ENCODE results near the gene APLN.

APLN gene

DNA sequence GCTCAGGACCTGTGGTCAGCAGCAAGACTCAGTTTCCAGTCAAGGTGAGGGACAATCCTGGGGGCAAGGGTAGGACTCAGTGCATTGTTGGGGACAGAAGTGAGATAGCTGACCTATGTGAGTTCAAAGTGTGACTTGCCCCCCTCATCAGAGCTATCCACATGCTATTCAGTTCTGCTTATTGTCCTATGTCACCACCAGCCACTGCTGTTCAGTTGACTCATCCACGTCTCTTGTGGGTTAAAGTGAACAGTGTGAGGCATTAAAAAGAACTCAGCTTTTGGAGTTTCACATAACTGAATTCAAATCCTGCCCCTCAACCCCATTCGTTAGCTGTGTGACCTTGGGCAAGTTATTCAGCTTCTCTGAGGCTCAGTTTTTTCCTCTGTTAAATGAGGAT is 4.4 kb upstream of the APLN start:
- no peak for TF ChIP-seq POLR2A (IDR thresholded peaks at IDR 0.05; ENCODE audit: low read depth, low read length)
- no peak for TF ChIP-seq POLR2AphosphoS5 (IDR thresholded peaks at IDR 0.05; ENCODE audit: low read depth, low read length)
- TF ChIP-seq TAF1 (IDR thresholded peaks at IDR 0.05; ENCODE audit: borderline replicate concordance, low read depth, low read length), result no peak
- FAIRE-seq, result peak; percentile 38
- no peak for DNase-seq (ENCODE audit: insufficient read length)

DNA sequence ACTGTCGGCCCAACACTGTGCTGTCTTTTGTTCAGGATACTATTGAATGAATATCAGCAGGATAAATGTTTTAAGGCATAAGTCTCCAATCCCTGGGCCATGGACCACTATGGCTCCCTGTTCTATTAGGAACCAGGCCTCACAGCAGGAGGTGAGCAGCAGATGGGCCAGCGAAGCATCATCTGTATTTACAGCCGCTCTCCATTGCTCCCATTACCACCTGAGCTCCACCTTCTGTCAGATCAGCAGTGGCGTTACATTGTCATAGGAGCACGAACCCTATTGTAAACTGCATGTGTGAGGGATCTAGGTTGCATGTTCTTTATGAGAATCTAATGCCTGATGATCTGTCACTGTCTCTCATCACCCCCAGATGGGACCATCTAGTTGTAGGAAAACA is 3.7 kb upstream of the APLN start:
- no peak for FAIRE-seq
- no peak for TF ChIP-seq POLR2AphosphoS5 (IDR thresholded peaks at IDR 0.05; ENCODE audit: low read depth, low read length)
- TF ChIP-seq TAF1 (IDR thresholded peaks at IDR 0.05; ENCODE audit: borderline replicate concordance, low read depth, low read length), result no peak
- no peak for TF ChIP-seq POLR2A (IDR thresholded peaks at IDR 0.05; ENCODE audit: low read depth, low read length)

DNA sequence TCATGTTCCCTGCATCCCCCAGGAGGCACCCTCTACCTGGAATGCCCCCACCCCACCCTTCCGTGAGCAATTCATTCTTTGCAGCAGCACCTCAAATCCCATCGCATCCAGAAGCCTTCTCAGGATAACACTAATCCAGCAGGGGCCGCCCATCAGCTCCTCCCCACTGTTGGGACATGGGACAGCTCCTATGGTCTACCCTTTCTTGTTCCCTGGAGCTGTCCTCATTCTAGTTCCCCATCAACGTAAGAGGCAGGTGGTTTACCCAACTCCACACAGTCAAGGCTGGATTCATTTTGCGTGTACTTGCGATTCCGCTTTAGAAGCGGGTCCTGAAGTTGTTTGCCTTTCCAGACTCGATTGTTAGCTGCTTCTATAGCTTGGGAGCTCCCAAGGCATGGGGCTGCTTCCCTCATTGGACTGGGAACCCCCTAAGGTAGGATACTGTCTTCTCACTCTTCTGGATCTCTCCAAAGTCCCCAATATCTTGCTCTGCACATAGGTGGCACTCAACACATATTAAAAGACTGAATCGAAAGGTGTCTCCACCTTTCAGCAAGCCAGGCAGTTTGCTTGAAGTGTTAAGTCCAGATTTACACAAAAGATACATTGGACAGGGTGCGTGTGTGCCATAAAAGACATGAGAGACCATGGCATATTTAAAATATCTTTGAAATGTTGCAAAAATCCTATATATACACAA is 942 bp upstream of the APLN start:
- TF ChIP-seq TAF1 (IDR thresholded peaks at IDR 0.05; ENCODE audit: borderline replicate concordance, low read depth, low read length) (no peak), POLR2A (IDR thresholded peaks at IDR 0.05; ENCODE audit: low read depth, low read length) (no peak), POLR2AphosphoS5 (IDR thresholded peaks at IDR 0.05; ENCODE audit: low read depth, low read length) (no peak)
- no peak for DNase-seq (ENCODE audit: insufficient read length)

More for the DNA sequence above, 3.7 kb upstream of the APLN start:
- no peak for DNase-seq (ENCODE audit: insufficient read length)

DNA sequence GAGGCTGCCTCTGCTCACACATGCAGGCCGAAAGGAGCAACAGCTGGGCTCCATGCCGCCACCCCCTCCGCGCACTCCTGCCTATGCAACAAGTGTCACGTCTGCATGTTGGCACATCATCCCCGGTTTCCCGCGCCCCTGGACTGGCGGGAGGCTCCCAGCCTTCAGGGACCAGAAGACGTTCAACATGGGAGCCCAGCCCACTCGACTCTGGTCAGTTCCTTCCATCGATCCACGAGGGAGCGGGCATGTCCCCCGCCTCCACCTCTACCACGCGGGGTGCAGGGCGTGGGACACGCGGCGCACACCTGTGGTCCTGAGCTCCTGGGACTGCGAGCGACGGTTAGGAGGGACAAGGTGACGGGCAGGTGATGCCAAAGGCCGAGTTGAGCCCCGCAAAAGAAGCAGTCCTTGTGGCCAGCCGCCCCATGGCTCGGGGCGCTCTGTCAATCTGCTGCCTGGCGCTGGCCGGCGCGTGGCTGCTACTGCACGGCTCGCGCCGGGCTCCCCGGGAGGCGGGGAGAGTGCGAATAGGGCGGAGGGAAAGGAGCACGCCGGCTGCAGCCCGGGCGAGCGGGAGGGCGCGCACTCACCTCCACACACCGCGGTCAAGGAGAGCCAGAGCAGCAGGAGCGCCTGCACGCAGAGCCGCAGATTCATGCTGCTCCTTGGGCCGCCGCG is 645 bp downstream of the APLN start:
- no peak for FAIRE-seq
- no peak for DNase-seq (ENCODE audit: insufficient read length)
- TF ChIP-seq POLR2AphosphoS5 (IDR thresholded peaks at IDR 0.05; ENCODE audit: low read depth, low read length) (no peak), POLR2A (IDR thresholded peaks at IDR 0.05; ENCODE audit: low read depth, low read length) (no peak), TAF1 (IDR thresholded peaks at IDR 0.05; ENCODE audit: borderline replicate concordance, low read depth, low read length) (no peak)

More for the DNA sequence above, 942 bp upstream of the APLN start:
- no peak for FAIRE-seq

DNA sequence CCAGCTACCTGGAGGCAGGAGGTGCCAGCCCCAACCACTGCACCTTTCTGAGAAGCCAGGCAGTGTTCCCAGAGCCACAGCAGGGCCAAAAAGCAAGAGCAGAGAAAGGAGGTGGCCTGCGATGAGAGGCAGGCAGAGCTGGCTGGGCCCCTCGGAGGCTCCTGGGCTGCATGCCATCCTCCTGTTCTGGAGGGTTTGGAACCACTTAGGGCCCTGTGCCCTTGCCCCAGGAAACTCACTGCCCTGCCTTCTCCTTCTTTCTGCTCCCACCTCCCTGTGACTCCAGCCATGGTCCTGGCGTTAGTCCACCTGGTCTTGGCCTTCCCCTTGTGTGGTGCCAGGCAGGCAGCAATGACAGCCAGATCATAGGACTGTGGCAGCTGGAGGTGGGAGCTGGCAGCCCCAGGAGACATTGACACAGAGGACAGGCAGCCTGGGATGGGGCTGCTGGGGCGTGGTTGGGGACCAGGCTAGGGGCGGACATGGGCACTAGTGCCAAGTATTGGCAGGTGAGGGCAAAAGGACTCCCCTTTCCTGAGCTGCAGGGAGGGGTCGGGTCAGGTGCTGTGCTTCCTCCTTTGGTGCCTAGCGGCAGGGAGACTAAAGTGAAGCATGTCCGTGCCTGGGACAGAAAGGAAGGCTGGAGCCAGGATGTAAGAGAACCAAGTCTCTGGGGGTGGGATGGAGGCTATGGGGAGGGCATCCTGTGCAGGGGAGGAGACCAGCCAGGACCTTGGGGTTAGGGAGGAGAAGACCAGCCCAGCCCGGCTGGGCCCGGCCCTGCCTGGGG is 1.4 kb downstream of the APLN start:
- TF ChIP-seq POLR2A (IDR thresholded peaks at IDR 0.05; ENCODE audit: low read depth, low read length) (no peak), TAF1 (IDR thresholded peaks at IDR 0.05; ENCODE audit: borderline replicate concordance, low read depth, low read length) (no peak), POLR2AphosphoS5 (IDR thresholded peaks at IDR 0.05; ENCODE audit: low read depth, low read length) (no peak)
- DNase-seq (ENCODE audit: insufficient read length) (no peak), FAIRE-seq (no peak)

DNA sequence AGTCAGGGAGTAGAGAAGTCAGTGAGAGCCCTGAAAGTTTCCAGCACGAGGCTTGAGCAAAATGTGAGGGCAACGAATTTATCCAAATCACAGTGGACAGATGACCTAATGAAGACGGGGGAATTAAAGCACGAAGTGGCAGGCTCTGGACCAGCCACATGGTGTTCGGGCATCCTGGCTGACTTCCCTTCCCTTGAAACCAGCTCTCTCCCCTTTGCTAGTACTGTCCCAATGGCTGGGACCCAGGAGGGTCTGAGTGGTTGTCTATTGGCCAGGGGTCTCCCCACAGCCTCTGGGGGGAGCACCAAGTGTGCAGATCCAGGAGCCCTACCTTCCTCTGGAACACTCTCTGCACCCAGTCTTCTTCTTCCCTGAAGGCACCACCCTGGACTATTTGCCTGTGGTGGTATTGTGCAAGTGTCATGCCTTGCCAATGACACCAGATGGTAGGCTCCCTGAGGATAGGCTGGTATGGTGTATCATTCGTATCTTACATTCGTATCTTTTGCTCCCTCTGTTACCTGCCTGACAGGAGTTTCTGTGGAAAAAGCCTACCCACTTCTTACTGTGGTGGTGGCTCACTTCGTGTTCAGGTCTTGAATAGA is 2.1 kb downstream of the APLN start:
- DNase-seq (ENCODE audit: insufficient read length) (no peak), FAIRE-seq (no peak)
- TF ChIP-seq TAF1 (IDR thresholded peaks at IDR 0.05; ENCODE audit: borderline replicate concordance, low read depth, low read length), result no peak
- no peak for TF ChIP-seq POLR2AphosphoS5 (IDR thresholded peaks at IDR 0.05; ENCODE audit: low read depth, low read length)
- TF ChIP-seq POLR2A (IDR thresholded peaks at IDR 0.05; ENCODE audit: low read depth, low read length), result no peak

DNA sequence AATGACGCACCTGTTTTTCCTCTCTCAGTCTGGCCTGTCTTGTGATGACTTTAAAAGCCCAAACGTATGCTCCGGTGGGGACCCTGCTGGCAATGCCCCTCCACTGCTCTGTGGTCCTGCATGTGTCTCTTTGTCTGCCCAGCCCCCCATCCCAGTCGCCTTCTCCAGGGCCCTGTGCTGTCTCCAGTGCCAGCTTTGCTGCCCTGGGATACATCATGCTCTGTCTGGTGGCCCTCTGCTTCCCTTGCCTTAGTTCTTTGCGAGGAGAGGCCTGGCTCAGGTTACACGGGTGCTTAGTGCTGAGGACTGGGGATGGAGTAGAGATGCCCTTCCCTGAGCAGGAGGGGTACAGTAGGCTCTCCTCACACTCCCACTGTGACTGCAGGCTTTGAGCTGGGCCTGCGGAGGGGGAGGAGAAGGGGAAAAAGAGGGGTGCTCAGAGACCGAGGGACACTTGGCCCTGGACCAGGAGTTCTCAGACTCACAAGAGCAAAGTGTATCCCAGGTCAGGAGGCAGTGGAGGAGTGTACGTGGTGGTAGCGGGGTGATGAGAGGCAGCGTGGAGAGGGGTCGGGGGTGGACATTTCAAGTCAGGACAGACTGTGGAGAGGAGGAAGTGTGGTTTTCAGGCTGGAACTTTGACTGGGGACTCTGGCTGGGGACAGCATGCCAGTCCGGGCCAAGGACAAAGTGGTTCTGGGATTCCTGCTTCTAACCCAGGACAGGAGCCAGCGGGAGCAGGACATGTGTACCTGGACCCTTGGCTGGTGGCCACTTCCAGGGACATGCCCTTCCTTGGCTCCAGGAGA is 2.8 kb downstream of the APLN start:
- no peak for DNase-seq (ENCODE audit: insufficient read length)
- no peak for FAIRE-seq
- TF ChIP-seq POLR2A (IDR thresholded peaks at IDR 0.05; ENCODE audit: low read depth, low read length) (no peak), TAF1 (IDR thresholded peaks at IDR 0.05; ENCODE audit: borderline replicate concordance, low read depth, low read length) (no peak), POLR2AphosphoS5 (IDR thresholded peaks at IDR 0.05; ENCODE audit: low read depth, low read length) (no peak)

DNA sequence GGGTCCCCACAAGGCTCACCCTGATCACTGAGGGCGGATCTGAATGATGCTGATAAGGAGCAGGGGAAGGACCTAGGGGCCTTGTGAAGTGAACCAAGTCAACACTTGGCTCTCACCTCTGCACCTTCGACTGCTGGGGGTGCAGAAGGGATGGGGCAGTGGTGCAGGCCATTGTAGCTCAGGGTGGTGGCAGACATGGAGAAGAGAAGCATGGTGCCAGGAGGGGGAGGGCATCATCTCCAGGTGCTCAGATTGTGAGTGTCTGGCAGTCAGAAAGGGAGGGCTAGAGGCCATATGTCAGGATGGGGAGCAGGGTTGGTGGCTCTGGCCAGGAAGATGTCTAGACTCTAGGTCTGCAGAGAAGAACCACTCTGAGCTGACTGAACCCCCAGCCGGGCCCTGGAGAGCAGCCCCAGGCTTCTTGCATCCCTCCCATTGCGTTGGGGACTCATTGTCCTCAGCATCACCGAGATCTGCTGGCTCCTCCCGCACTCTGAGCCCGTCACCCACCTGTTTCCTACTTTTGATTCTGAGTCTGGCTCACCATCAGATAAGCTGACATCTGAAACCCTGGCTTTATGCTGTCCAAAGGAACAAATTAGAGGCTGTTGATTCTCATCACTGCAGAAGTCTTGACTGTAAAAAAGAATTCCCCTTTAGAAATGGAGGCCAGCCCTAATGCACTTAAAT is 3.8 kb downstream of the APLN start:
- FAIRE-seq, result no peak
- TF ChIP-seq TAF1 (IDR thresholded peaks at IDR 0.05; ENCODE audit: borderline replicate concordance, low read depth, low read length) (no peak), POLR2A (IDR thresholded peaks at IDR 0.05; ENCODE audit: low read depth, low read length) (no peak), POLR2AphosphoS5 (IDR thresholded peaks at IDR 0.05; ENCODE audit: low read depth, low read length) (no peak)
- DNase-seq (ENCODE audit: insufficient read length), result no peak

DNA sequence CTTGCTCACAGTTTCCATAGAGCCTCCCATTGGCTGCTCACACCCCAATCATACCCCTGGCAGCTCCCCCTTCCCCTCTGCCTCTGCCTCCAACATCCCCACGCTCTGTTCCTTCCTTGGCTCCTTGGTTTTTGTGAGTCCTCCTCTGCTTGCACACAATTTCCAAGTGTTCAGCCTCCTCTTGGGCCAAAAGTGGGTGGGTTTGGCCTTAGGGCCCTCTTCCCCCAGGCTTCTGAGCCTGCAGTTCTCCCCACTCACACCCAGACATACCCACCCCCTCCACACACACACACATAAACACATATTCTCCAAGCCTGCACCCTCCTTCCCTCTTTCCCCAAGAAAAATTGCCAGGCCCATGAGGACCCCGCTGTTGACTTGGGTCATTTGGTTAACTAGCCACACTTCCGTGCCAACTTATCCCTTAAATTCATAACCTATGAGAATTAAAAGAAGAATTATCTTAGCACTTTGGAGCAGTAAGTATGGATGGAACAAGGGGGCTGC is 4.5 kb downstream of the APLN start:
- no peak for FAIRE-seq
- TF ChIP-seq TAF1 (IDR thresholded peaks at IDR 0.05; ENCODE audit: borderline replicate concordance, low read depth, low read length) (no peak), POLR2A (IDR thresholded peaks at IDR 0.05; ENCODE audit: low read depth, low read length) (no peak), POLR2AphosphoS5 (IDR thresholded peaks at IDR 0.05; ENCODE audit: low read depth, low read length) (no peak)
- no peak for DNase-seq (ENCODE audit: insufficient read length)
